Activated naive CD4-positive, alpha-beta T cell treated with anti-CD3 and anti-CD28 coated beads, Interleukin-2, amount 10 ng/mL, durations not matched to agents 7 days and 5 days (primary cell): ENCODE results near the gene TDRD7.

Experiments
- CTCF ChIA-PET: fragments of 350-600 bp; sonication (Branson Sonifier 250); formaldehyde crosslinking; loops from one replicate; lab custom pipeline; 2021; ENCODE audit warnings: antibody characterized with exemption; lab: Charles Lee
- DNase-seq: peaks from one replicate; pipeline ENCODE4 v3.0.0-alpha.2; 2020
- H3K27ac Mint-ChIP-seq: one replicate; pipeline ENCODE4 v1.8.0; 2021; ENCODE audit warnings: mild to moderate bottlenecking, moderate library complexity, mixed read lengths
- H3K27me3 Mint-ChIP-seq: one replicate; pipeline ENCODE4 v1.8.0; 2021; ENCODE audit warnings: mild to moderate bottlenecking, mixed read lengths
- H3K36me3 Mint-ChIP-seq: one replicate; pipeline ENCODE4 v1.8.0; 2021; ENCODE audit warnings: mixed read lengths
- H3K4me1 Mint-ChIP-seq: one replicate; pipeline ENCODE4 v1.8.0; 2021; ENCODE audit warnings: mixed read lengths
- H3K4me3 Mint-ChIP-seq: one replicate; pipeline ENCODE4 v1.8.0; 2021; ENCODE audit warnings: mild to moderate bottlenecking, moderate library complexity, mixed read lengths
- H3K9me3 Mint-ChIP-seq: one replicate; pipeline ENCODE4 v1.8.0; 2021; ENCODE audit warnings: mixed read lengths

The TDRD7 gene

GRCh38 chr9:97529363-97530076 lies 117.6 kb downstream of the TDRD7 start:
- no peak for DNase-seq
- H3K4me3 Mint-ChIP-seq = no peak overlapping the region
- H3K36me3 Mint-ChIP-seq = no peaks in the 10 kb centered on the region
- CTCF ChIA-PET = interaction anchor here (0.9 to 1.0 kb wide), 2 partner anchors 39 to 70 kb away, joined by 3 read pairs; no protein-coding TSS in a partner anchor
- H3K9me3 Mint-ChIP-seq = no peaks in the 10 kb centered on the region
- H3K27ac Mint-ChIP-seq = no peak overlapping the region
- peaks cover 7% of the 10 kb centered on the region for H3K4me1 Mint-ChIP-seq
- H3K27me3 Mint-ChIP-seq = peaks cover 8% of the 10 kb centered on the region

DNA sequence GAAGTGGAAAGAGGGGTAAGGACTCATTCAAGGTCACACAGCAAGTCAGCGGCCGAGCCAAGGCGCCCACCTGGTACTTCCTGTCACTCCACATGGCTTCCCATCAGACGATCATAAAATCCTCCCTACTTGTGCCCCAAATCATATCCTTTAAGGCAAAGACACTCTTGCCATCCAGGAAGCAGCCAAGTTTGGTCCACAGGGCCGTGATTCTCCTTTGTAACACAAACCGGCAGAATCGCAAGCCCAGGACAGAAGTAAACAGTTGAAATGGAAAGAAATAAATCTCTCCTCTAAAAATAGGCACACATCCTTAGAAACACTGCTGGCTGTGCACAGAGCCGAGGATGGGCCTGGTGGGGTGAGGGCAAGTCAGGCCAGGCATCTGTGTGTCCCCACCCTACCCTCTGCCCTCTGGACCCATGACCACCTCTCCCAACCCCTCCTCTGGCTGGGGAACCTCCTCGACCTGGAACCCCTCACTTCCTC lies 120.0 kb downstream of the TDRD7 start:
- CTCF ChIA-PET = no interaction called here
- no peak for DNase-seq
- H3K4me3 Mint-ChIP-seq = no peak overlapping the region
- no peak overlapping the region for H3K27ac Mint-ChIP-seq
- no peaks in the 10 kb centered on the region for H3K9me3 Mint-ChIP-seq
- H3K4me1 Mint-ChIP-seq = peaks cover 7% of the 10 kb centered on the region
- H3K27me3 Mint-ChIP-seq = peaks cover 18% of the 10 kb centered on the region
- no peaks in the 10 kb centered on the region for H3K36me3 Mint-ChIP-seq

- no peaks in the 10 kb centered on the region for H3K36me3 Mint-ChIP-seq
- CTCF ChIA-PET = interaction anchor here (0.7 to 2.1 kb wide), 3 partner anchors 17 to 65 kb away, joined by 3 to 6 read pairs (median 5); no protein-coding TSS in a partner anchor
- no peaks in the 10 kb centered on the region for H3K9me3 Mint-ChIP-seq
- peaks cover 14% of the 10 kb centered on the region for H3K27me3 Mint-ChIP-seq
- H3K27ac Mint-ChIP-seq = no peak overlapping the region
- no peak overlapping the region for H3K4me3 Mint-ChIP-seq
- H3K4me1 Mint-ChIP-seq = peaks cover 7% of the 10 kb centered on the region
- DNase-seq = no peak
Observed at GRCh38 chr9:97534185-97534584, 122.3 kb downstream of the TDRD7 start.

DNA sequence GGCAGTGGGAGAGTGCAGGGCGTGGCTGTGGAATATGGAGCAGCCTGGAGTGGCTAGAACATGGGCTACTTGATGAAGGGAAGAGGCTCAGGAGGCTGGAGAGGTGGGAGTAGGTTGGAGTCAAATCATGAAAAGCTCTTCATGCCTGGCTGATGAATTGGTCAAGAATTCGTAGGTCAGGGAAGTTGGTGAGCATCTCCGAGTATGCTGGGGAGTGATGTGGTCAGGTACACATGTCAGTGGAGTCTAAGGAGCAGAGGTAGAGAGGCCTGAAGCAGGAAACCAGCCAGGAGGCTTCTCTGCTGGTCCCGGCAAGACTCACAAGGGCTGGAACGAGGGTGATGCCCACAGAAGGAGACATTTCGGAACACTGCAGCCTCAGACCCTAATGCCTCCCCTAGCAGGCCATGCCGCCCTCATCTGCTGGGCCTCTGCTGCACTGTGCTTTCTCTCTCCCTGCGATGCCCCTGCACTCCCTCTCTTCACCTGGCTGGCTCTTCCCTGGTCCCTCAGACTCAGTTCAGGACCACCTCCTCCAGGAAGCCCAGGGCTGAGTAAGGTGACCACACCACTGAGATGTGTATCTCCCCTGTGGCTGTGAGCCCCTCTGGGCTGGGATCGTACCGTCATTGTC lies 123.2 kb downstream of the TDRD7 start:
- Mint-ChIP-seq H3K27me3 (peaks cover 16% of the 10 kb centered on the region), H3K4me1 (peaks cover under 1% of the 10 kb centered on the region), H3K4me3 (no peak overlapping the region), H3K36me3 (no peaks in the 10 kb centered on the region), H3K9me3 (no peaks in the 10 kb centered on the region), H3K27ac (no peak overlapping the region)
- DNase-seq = no peak
- CTCF ChIA-PET = interaction anchor here (2.1 kb wide), 1 partner anchor 63 kb away, joined by 6 read pairs; no protein-coding TSS in a partner anchor

DNA sequence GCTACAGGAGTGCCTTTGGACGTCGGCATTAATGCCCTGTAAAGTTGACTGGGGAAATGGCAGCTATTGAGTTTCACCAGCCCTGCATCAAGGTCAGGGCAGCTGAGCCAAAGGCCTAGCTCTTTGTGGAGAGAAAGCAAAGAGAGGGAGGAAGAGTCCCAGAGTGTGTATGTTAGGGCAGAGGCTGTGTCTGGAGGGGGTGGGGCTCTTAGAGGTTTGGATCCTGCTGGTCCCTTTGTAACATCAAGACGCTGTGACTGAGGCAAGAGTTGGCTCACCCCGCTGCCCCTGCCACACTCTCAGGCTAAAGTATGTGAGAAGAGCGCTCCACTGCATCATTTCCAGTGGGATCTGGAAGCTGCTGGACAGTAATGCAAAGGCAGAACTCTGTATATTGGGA lies 123.9 kb downstream of the TDRD7 start:
- Mint-ChIP-seq H3K9me3 (no peaks in the 10 kb centered on the region), H3K27ac (no peak overlapping the region)

GRCh38 chr9:97536480-97536879 lies 124.6 kb downstream of the TDRD7 start:
- Mint-ChIP-seq H3K4me1 (no peaks in the 10 kb centered on the region), H3K27me3 (peaks cover 19% of the 10 kb centered on the region), H3K9me3 (no peaks in the 10 kb centered on the region), H3K4me3 (no peak overlapping the region), H3K36me3 (no peaks in the 10 kb centered on the region), H3K27ac (no peak overlapping the region)
- DNase-seq = no peak
- CTCF ChIA-PET = no interaction called here

More for the DNA sequence above, 123.9 kb downstream of the TDRD7 start:
- no peak for DNase-seq
- Mint-ChIP-seq H3K4me3 (no peak overlapping the region), H3K27me3 (peaks cover 19% of the 10 kb centered on the region), H3K4me1 (no peaks in the 10 kb centered on the region), H3K36me3 (no peaks in the 10 kb centered on the region)
- CTCF ChIA-PET = interaction anchor here (2.1 kb wide), 1 partner anchor 63 kb away, joined by 6 read pairs; no protein-coding TSS in a partner anchor

GRCh38 chr9:97543561-97543960 lies 131.7 kb downstream of the TDRD7 start:
- no peaks in the 10 kb centered on the region for H3K36me3 Mint-ChIP-seq
- no peaks in the 10 kb centered on the region for H3K4me1 Mint-ChIP-seq
- H3K9me3 Mint-ChIP-seq = no peaks in the 10 kb centered on the region
- DNase-seq = no peak
- no peak overlapping the region for H3K4me3 Mint-ChIP-seq
- peaks cover 13% of the 10 kb centered on the region for H3K27me3 Mint-ChIP-seq
- H3K27ac Mint-ChIP-seq = no peak overlapping the region
- CTCF ChIA-PET = interaction anchor here (1.2 kb wide), 1 partner anchor 55 kb away, joined by 4 read pairs; no protein-coding TSS in a partner anchor

DNA sequence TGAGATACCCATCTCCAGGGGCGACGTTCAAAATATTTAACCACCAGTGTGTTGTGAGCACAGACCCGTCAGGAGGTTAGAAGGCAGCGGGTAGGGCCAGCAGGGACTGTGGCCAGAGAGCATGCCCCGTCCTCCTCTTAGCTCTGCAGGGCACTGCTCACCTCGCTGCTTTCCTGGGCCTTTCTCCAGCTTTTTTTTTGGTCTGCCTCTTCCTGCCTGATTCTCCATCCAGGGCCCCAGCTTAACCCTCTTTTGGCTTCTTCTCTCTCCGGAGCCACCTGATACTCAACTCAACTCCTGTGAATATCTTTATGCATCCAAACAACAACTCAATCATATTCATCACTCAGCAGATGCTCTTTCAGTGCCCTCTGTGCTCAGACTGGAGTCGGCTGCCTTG lies 133.6 kb downstream of the TDRD7 start:
- Mint-ChIP-seq H3K27ac (no peak overlapping the region), H3K27me3 (peaks cover 8% of the 10 kb centered on the region), H3K36me3 (no peaks in the 10 kb centered on the region), H3K4me3 (no peak overlapping the region), H3K9me3 (no peaks in the 10 kb centered on the region), H3K4me1 (no peaks in the 10 kb centered on the region)
- DNase-seq = no peak
- CTCF ChIA-PET = interaction anchor here (0.6 kb wide), 1 partner anchor 73 kb away, joined by 3 read pairs; no protein-coding TSS in a partner anchor
